ENCODE measurements around the gene PDK3. TPM values are rescaled to one million over a fixed set of nuclear protein-coding genes. Genes with fewer than 3 reads are reported as not detected.
A peak's percentile ranks its signal among the peaks of the same experiment; 100 is the strongest.

Gene PDK3
- total RNA-seq, 1 donor from 2014 or later, result 5.3 TPM

GRCh38 chrX:24426340-24426913 is 38.7 kb upstream of the PDK3 start:
- no peak overlapping the region for H3K4me3 ChIP-seq (ENCODE audit: low read depth, low read length)
- TF ChIP-seq CTCF (IDR thresholded peaks at IDR 0.05; ENCODE audit: insufficient read depth, low read length, severe bottlenecking), result no peak
- FAIRE-seq, result no peak
- DNase-seq (ENCODE audit: low read depth), result peak; percentile 94
- H3K27me3 ChIP-seq (ENCODE audit: control insufficient read depth, insufficient read depth, low read length), result no peaks in the 10 kb centered on the region
- no peaks in the 10 kb centered on the region for H3K36me3 ChIP-seq (ENCODE audit: control insufficient read depth, insufficient read depth, low read length)

- no peak for FAIRE-seq
- TF ChIP-seq CTCF (IDR thresholded peaks at IDR 0.05; ENCODE audit: insufficient read depth, low read length, severe bottlenecking), result no peak
- H3K27me3 ChIP-seq (ENCODE audit: control insufficient read depth, insufficient read depth, low read length), result no peaks in the 10 kb centered on the region
- H3K4me3 ChIP-seq (ENCODE audit: low read depth, low read length), result no peak overlapping the region
- DNase-seq (ENCODE audit: low read depth), result peak; percentile 42
- H3K36me3 ChIP-seq (ENCODE audit: control insufficient read depth, insufficient read depth, low read length), result no peaks in the 10 kb centered on the region
These were observed 38.0 kb upstream of the PDK3 start for GRCh38 chrX:24426921-24427746.

GRCh38 chrX:24427747-24428019 is 37.4 kb upstream of the PDK3 start:
- no peak for FAIRE-seq
- no peaks in the 10 kb centered on the region for H3K27me3 ChIP-seq (ENCODE audit: control insufficient read depth, insufficient read depth, low read length)
- TF ChIP-seq CTCF (IDR thresholded peaks at IDR 0.05; ENCODE audit: insufficient read depth, low read length, severe bottlenecking), result no peak

GRCh38 chrX:24428516-24428915 is 36.6 kb upstream of the PDK3 start:
- no peak for DNase-seq (ENCODE audit: low read depth)
- no peaks in the 10 kb centered on the region for H3K27me3 ChIP-seq (ENCODE audit: control insufficient read depth, insufficient read depth, low read length)
- FAIRE-seq, result no peak
- TF ChIP-seq CTCF (IDR thresholded peaks at IDR 0.05; ENCODE audit: insufficient read depth, low read length, severe bottlenecking), result no peak
- no peak overlapping the region for H3K4me3 ChIP-seq (ENCODE audit: low read depth, low read length)
- H3K36me3 ChIP-seq (ENCODE audit: control insufficient read depth, insufficient read depth, low read length), result no peaks in the 10 kb centered on the region

More at GRCh38 chrX:24427747-24428019, 37.4 kb upstream of the PDK3 start:
- DNase-seq (ENCODE audit: low read depth), result no peak
- H3K4me3 ChIP-seq (ENCODE audit: low read depth, low read length), result no peak overlapping the region
- H3K36me3 ChIP-seq (ENCODE audit: control insufficient read depth, insufficient read depth, low read length), result no peaks in the 10 kb centered on the region

GRCh38 chrX:24435060-24435459 is 30.0 kb upstream of the PDK3 start:
- TF ChIP-seq CTCF (IDR thresholded peaks at IDR 0.05; ENCODE audit: insufficient read depth, low read length, severe bottlenecking), result no peak
- DNase-seq (ENCODE audit: low read depth) (no peak), FAIRE-seq (no peak)
- H3K4me3 ChIP-seq (ENCODE audit: low read depth, low read length), result no peak overlapping the region
- no peaks in the 10 kb centered on the region for H3K27me3 ChIP-seq (ENCODE audit: control insufficient read depth, insufficient read depth, low read length)
- no peaks in the 10 kb centered on the region for H3K36me3 ChIP-seq (ENCODE audit: control insufficient read depth, insufficient read depth, low read length)
